HG02798 (cell line): ENCODE data around the gene TLE6.
A peak's percentile ranks its signal among the peaks of the same experiment; 100 is the strongest.
"Not testable (repeated sequence)": the region's sequence is repeated elsewhere in the genome, so short reads cannot be mapped to it uniquely, and the experiment has no call there.

Experiments
- ATAC-seq: cut with Tn5 transposase; IDR thresholded peaks from one replicate; pipeline ENCODE4 v1.9.1; 2021; ENCODE audit warnings: mild to moderate bottlenecking; ENCODE audit not compliant: unreplicated experiment, poor library complexity

Gene TLE6

GRCh38 chr19:2977001-2977745 is at the start of gene TLE6:
TLE6 (plus strand) TSS chr19:2977564; CDS start chr19:2978234, 670 bp downstream.
- ATAC-seq: peak; percentile 97

- no peak for ATAC-seq
Observed at GRCh38 chr19:2933490-2933910, 43.9 kb upstream of the TLE6 start.

GRCh38 chr19:2935863-2936262 is 41.5 kb upstream of the TLE6 start:
- ATAC-seq: not testable (repeated sequence)

- ATAC-seq: no peak
Observed at GRCh38 chr19:2942928-2943640, 34.3 kb upstream of the TLE6 start.

- ATAC-seq: no peak
Observed at GRCh38 chr19:2944403-2944774, 33.0 kb upstream of the TLE6 start.

- ATAC-seq: peak; percentile 98
Observed at GRCh38 chr19:2944775-2945574, 32.4 kb upstream of the TLE6 start, which contains the start of gene ZNF77. ZNF77 (minus strand) TSS chr19:2944971; CDS start chr19:2944840, 131 bp downstream.

GRCh38 chr19:2945575-2946184 is 31.7 kb upstream of the TLE6 start:
- no peak for ATAC-seq

GRCh38 chr19:2949939-2950285 is 27.5 kb upstream of the TLE6 start:
- ATAC-seq: no peak

- peak; percentile 97 for ATAC-seq
Observed at GRCh38 chr19:2950286-2951124, 26.9 kb upstream of the TLE6 start.

GRCh38 chr19:2952953-2953481 is 24.3 kb upstream of the TLE6 start:
- no peak for ATAC-seq

GRCh38 chr19:2957160-2957559 is 20.2 kb upstream of the TLE6 start:
- no peak for ATAC-seq

GRCh38 chr19:2960120-2960519 is 17.2 kb upstream of the TLE6 start:
- no peak for ATAC-seq

- no peak for ATAC-seq
Observed at GRCh38 chr19:2962018-2962670, 15.2 kb upstream of the TLE6 start.

GRCh38 chr19:2963122-2963521 is 14.2 kb upstream of the TLE6 start:
- ATAC-seq: no peak

GRCh38 chr19:2963631-2964030 is 13.7 kb upstream of the TLE6 start:
- ATAC-seq: not testable (repeated sequence)

- no peak for ATAC-seq
Observed at GRCh38 chr19:2964874-2965273, 12.5 kb upstream of the TLE6 start.

GRCh38 chr19:2967972-2968371 is 9.4 kb upstream of the TLE6 start:
- no peak for ATAC-seq

- no peak for ATAC-seq
Observed at GRCh38 chr19:2969104-2969504, 8.3 kb upstream of the TLE6 start.
